Mammary epithelial cell (primary cell): ENCODE results near the gene KCND2.

Experiments
- CTCF ChIP-seq, 2 donors: IDR thresholded peaks in 1 of 2; conservative IDR thresholded peaks in 1 of 2; 2 replicates each; pipeline ENCODE4 v1.5.1; 2011 to 2012; ENCODE audit warnings: inconsistent platforms in 2 of 2, low read length in 2 of 2, mild to moderate bottlenecking in 2 of 2, control low read depth in 1 of 2, low read depth in 1 of 2; ENCODE audit not compliant: insufficient read depth in 1 of 2; ENCODE audit errors: extremely low read depth in 1 of 2
- EZH2 ChIP-seq: IDR thresholded peaks from 2 replicates; pipeline ENCODE4 v1.6.1; 2012; ENCODE audit warnings: low read length, inconsistent platforms, borderline replicate concordance

- TF ChIP-seq CTCF (conservative IDR thresholded peaks at IDR 0.05 in 1 of 2, IDR thresholded peaks at IDR 0.05 in 1 of 2; ENCODE audit: extremely low read depth in 1 of 2, insufficient read depth in 1 of 2, low read depth in 1 of 2, low read length in 2 of 2) (no peak), EZH2 (no peak)
These were observed 208.0 kb downstream of the KCND2 start for GRCh38 chr7:120480930-120481329.
